Dendritic cell treated with granulocyte-macrophage colony-stimulating factor and Interleukin-4, amounts not matched to agents 40 ng/mL and 50 ng/mL, for 4 days (primary cell): ENCODE data around the gene MSI2.

Experiments
- H3K27ac Mint-ChIP-seq: one replicate; pipeline ENCODE4 v1.8.0; 2022; ENCODE audit warnings: mild to moderate bottlenecking, mixed read lengths
- H3K27me3 Mint-ChIP-seq: one replicate; pipeline ENCODE4 v1.8.0; 2022; ENCODE audit warnings: mild to moderate bottlenecking, mixed read lengths
- H3K36me3 Mint-ChIP-seq: one replicate; pipeline ENCODE4 v1.8.0; 2022; ENCODE audit warnings: low read depth, mixed read lengths
- H3K4me1 Mint-ChIP-seq: one replicate; pipeline ENCODE4 v1.8.0; 2022; ENCODE audit warnings: low read depth, mixed read lengths
- H3K4me3 Mint-ChIP-seq: one replicate; pipeline ENCODE4 v1.8.0; 2022; ENCODE audit warnings: mild to moderate bottlenecking, moderate library complexity, mixed read lengths
- H3K9me3 Mint-ChIP-seq: one replicate; pipeline ENCODE4 v1.8.0; 2022; ENCODE audit warnings: mixed read lengths
- intact Hi-C: fragments of 100-400 bp; cut with micrococcal nuclease; formaldehyde crosslinking; loops from one replicate; pipeline ENCODE4 v1.15.0; 2022

MSI2 gene

DNA sequence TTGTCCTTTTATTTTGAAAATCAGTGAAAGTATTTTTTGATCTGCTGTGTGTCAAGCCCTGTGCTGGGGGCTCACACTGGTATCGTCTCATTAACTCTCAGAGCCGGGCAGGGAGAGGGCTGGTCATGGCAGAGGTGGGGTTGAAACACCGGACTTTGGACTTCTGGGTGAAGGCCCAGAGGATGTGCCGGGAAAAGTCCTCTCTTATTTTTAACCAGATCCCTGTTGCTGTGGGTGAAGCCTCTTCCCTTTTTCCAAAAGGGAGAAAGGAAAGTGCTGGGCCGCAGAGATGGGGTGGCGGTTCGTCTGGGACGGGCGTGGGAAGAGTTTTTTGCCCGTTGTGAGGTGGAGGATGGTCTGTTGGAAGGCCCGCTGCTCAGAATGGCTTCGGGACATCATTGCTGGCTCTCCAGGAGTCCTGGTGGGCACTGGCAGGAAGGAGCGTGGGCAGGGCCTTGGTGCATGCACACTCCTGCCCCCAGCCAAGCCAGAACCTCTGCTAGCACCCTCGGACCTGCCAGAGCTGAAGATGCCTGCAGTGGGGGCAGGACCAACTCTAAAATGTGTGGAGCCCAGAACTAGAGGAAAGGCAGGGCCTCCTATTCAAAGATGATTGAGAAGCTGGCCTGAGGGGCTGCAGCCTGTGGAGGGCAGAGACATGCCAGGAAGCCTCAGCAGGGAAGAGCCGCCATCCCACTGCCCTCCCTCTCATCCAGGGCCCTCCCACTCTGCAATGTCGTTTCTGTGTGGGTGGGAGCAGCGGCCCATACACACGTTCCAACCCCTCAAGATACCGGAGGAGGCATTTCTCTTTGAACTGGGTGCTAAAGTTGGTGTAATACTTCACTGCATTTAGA is 275.6 kb downstream of the MSI2 start:
- intact Hi-C loops, result no loop called here
- no peaks in the 10 kb centered on the region for H3K4me1 Mint-ChIP-seq
- H3K27ac Mint-ChIP-seq, result no peak overlapping the region

DNA sequence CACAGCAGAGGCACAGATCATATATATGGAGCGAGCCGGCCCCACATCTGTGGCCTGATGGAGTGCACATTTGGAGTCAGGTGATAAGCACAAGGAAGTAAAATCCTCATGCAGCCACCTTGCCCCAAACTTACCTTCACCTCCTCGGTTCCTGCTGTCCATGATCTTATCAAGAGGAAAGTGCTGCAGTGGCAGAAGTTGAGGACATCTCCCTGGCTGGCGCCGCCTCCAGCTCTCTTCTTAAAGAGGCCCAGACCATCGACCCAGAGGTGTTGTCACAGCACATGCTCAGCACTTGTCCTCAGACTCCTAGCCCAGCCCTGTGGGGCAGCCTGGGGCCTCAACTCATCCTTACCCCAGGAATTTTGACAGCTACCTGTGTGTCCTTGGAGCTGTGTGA is 276.2 kb downstream of the MSI2 start:
- Mint-ChIP-seq H3K27ac (no peak overlapping the region), H3K36me3 (no peaks in the 10 kb centered on the region), H3K27me3 (no peaks in the 10 kb centered on the region), H3K9me3 (no peaks in the 10 kb centered on the region), H3K4me1 (peaks cover 4% of the 10 kb centered on the region), H3K4me3 (no peak overlapping the region)
- intact Hi-C loops, result no loop called here

More for the DNA sequence above, 275.6 kb downstream of the MSI2 start:
- Mint-ChIP-seq H3K4me3 (no peak overlapping the region), H3K27me3 (no peaks in the 10 kb centered on the region), H3K36me3 (no peaks in the 10 kb centered on the region), H3K9me3 (no peaks in the 10 kb centered on the region)

DNA sequence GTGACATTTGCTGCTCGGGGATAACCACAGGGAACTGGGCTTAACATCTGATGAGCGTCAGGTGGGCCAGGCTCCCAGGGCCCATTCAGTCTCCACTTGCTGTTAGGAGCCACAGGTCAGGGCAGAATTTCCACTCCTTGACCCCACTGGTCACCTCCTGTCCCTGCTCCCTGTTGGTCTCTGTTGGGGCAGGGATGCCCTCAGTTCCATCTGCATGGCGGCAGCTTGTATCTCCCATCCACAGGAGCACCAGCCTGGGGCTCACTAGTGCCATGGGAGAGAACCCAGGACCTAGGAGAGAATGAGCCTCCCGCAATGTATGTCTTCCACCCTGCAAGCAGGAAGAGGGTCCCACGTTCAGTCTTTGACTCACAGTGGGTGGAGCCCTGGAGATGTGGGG is 276.6 kb downstream of the MSI2 start:
- intact Hi-C loops, result no loop called here
- Mint-ChIP-seq H3K27ac (no peak overlapping the region), H3K9me3 (no peaks in the 10 kb centered on the region), H3K27me3 (no peaks in the 10 kb centered on the region), H3K4me3 (no peak overlapping the region), H3K4me1 (peaks cover 8% of the 10 kb centered on the region), H3K36me3 (no peaks in the 10 kb centered on the region)

DNA sequence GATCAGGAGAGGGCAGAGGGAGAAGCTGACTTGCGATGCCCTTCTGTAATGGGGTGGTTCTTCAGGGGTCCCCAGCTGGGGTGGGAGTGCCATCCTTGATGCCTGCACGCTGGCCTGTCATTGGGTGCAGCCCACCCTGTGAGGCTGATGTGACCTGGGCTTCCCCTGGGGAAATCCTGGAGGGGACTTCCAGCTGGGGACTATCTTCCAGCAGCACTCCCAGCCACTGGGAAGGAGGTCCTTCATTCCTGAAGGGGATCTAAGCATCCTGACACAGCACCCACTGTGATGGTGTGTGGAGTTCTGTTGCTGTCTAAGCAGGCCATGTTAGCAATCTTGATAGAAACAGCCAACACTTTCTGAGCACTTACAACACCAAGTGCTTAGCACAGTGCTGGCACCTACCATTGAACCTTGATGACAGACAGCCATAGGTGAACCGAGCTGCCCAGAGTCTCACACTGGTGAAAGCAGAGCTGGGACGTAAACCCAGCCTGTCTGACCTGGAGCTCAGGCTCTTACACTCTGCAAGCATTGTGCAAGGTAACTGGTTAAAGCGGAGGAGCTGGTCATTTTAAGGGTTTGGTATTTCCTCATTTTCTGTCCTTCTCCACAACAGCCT is 277.5 kb downstream of the MSI2 start:
- Mint-ChIP-seq H3K27me3 (no peaks in the 10 kb centered on the region), H3K4me3 (no peak overlapping the region), H3K36me3 (no peaks in the 10 kb centered on the region), H3K9me3 (no peaks in the 10 kb centered on the region), H3K4me1 (peaks cover 8% of the 10 kb centered on the region), H3K27ac (no peak overlapping the region)
- intact Hi-C loops, result no loop called here

DNA sequence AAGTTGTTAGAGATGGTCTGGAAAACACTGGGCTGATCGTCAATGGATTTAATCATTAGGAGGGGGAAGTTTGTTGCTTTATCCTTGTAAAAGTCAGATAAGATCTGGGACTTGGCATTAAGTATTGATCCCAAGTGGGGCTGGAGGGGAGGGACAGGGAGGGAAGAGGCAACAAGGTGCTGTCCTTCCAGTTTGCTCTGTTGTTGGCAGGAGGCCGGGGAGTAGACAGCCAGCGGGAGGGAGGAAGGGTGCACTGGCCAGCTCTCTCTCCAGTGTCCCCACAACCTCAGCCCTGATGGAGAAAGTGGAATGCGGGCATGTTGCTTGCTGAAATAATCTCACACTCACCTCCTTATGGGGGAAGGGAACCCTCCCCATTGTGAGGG is 278.5 kb downstream of the MSI2 start:
- H3K27ac Mint-ChIP-seq, result no peak overlapping the region
- peaks cover 8% of the 10 kb centered on the region for H3K4me1 Mint-ChIP-seq
- H3K27me3 Mint-ChIP-seq, result no peaks in the 10 kb centered on the region
- H3K4me3 Mint-ChIP-seq, result no peak overlapping the region
- H3K36me3 Mint-ChIP-seq, result no peaks in the 10 kb centered on the region
- intact Hi-C loops, result no loop called here
- no peaks in the 10 kb centered on the region for H3K9me3 Mint-ChIP-seq

DNA sequence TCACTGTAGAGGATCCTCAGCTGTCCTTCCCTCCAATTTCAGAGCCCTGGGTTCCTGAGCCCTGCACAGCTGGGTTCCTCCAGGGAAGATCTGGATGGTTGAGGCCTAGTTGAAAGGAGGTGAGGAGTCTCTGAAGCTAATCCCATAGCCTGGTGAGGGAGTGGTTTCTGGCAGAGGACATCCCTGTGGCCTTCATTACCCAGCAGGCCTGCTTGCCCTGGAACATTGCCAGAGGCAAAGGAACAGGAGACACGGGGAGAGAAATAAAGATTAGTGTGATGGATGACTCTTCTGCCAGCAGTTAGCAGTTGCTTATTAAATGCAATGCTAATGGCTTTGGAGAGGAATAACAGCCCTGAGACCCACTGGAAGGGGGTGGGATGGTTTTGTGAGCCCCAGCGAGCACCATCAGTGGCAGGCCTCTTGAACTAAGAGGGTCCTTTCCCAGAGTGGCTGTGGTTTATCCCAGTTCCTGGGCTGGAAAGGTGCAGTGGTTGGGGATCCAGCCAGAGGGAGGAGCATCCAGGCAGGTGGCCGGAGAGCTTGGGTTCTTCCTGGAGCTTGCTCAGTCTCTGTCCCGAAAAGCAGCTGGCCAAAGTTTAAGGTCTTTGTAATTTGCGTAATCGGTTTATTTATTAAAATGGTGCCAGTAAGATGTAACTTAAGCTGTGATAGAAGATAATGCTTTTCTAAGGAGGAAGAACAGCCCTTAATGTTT is 279.1 kb downstream of the MSI2 start:
- H3K9me3 Mint-ChIP-seq, result no peaks in the 10 kb centered on the region
- H3K27ac Mint-ChIP-seq, result no peak overlapping the region
- intact Hi-C loops, result no loop called here
- no peaks in the 10 kb centered on the region for H3K27me3 Mint-ChIP-seq
- peaks cover 8% of the 10 kb centered on the region for H3K4me1 Mint-ChIP-seq
- H3K4me3 Mint-ChIP-seq, result no peak overlapping the region
- H3K36me3 Mint-ChIP-seq, result no peaks in the 10 kb centered on the region

DNA sequence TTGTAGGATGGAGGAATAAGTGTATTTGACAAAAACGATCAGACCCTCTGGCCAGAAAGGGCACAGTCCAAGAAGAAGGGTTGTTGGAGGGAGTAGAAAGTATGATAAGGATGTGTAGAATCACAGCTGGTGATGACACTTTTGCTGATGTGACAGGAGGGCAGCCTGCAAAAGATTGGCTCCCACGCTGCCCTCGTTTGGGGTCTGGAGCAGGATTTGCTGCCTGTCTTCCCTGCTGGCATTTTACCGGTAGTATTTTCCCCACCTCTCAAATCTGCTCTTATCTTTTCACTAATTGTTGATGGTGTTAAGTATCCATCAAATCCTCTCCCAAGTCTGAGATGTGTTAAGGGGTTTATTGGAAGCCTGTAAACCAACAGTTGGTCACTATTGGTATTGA is 280.0 kb downstream of the MSI2 start:
- Mint-ChIP-seq H3K27ac (no peak overlapping the region), H3K9me3 (no peaks in the 10 kb centered on the region), H3K4me3 (no peak overlapping the region), H3K4me1 (peaks cover 8% of the 10 kb centered on the region), H3K36me3 (no peaks in the 10 kb centered on the region), H3K27me3 (no peaks in the 10 kb centered on the region)
- intact Hi-C loops, result no loop called here

DNA sequence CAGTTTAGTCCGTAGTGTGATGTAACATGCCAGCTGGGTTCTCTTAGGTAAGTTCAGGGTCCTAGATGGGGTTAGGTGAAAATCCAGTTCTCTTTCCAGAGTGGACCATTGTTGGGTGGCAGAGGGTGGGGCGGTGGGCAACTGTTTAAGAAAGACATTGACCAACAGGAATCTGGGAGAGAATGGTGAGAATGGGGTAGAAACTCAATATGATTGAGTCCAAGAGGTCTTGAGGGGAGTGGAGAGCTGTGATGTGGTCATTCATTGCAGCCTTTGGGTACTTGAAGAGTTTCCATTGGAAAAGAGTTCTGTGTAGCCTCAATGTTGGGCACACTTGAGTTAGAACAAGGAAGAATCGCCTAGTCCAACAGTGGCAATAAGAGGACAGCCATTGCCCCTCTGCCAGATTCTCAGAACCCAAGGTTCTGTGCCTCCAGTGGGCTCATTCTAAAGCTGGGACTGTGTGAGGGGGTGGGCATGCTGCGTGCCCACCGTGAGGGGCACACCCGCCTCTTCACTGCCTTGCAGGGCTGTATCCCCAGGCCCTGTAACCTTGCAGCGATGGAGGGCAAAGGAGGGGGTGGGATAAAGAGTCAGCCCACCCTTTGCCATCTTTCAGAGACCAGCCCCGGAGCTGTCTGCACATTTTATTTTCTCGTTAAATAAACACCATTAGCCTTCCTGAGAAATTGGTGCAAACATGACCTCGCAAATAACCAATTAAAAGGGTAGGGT is 280.6 kb downstream of the MSI2 start:
- Mint-ChIP-seq H3K4me1 (peaks cover 14% of the 10 kb centered on the region), H3K27me3 (no peaks in the 10 kb centered on the region), H3K9me3 (no peaks in the 10 kb centered on the region), H3K36me3 (no peaks in the 10 kb centered on the region), H3K4me3 (peak overlapping the region; percentile 37), H3K27ac (no peak overlapping the region)
- intact Hi-C loops, result no loop called here

DNA sequence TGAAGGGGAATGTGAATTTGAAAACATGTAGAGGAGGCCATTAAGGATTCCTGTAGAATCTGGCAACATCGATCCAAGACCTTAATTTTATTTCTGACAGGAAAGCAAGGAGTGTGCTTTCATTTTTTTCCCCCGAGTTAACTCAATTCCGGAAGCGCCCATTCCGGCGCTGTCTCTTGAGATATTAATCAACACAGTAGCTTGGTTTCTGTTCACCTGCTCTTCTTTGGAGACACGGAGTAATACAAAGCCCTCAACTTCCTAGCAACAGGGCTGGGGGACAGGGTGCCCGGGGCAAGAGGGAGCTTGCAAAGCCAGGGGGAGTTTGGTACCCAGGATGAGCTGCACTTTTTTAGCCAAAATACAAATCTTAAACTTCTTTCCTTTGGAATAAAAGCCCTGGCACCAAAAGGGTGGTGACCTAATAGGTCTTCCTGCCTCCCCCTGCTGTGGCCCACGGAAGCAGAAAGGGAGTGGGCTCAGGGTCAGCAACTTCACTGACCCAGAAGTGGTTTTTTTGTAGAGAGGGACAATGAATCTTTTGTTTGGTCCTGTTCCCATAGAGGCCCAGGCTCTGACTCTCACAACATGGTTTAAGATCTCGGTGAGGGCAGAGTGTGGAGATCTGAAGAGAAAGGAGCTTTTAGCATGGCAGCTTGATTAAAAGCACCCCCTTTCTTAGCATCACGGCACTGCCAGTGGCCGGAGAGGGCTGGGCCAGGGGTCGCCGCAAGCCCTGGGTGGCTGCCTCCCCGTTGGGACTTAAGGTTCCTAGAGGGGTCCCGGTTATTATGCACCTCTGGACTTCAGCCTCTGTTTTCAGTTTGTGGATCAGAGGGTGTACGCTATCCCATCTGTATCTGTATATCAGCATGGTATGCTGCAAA is 281.4 kb downstream of the MSI2 start:
- H3K27ac Mint-ChIP-seq, result no peak overlapping the region
- H3K9me3 Mint-ChIP-seq, result no peaks in the 10 kb centered on the region

DNA sequence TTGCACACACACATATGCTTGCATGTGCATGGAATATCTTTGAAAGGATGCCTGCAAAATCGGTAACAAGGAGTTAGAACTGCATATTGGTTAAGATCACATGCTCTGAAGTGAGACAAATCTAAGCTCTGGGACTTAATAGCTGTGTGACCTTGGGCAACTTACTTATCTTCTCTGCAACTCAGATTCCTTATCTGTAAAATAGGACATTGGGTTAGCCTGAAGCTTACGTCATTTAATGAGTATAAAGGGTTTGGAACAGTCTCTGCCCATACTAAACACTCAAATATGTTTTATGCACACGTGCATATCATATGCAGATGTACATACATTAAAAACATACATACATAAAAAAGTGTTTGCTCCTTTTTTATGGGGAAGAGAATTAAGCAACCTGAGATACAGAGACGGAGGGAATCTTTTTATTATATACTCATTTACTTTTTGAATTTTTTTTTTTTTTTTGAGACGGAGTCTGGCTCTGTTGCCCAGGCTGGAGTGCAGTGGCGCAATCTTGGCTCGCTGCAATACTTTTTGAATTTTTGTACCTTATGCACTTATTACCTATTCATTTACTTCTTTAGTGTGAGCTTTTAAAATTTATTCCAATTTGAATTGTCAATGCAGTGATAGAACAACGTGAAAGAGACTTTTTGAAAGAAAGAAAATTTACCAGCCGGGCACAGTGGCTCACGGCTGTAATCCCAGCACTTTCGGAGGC is 282.6 kb downstream of the MSI2 start:
- intact Hi-C loops, result no loop called here
- no peaks in the 10 kb centered on the region for H3K27me3 Mint-ChIP-seq
- H3K27ac Mint-ChIP-seq, result no peak overlapping the region
- no peak overlapping the region for H3K4me3 Mint-ChIP-seq
- H3K4me1 Mint-ChIP-seq, result peaks cover 16% of the 10 kb centered on the region
- H3K9me3 Mint-ChIP-seq, result no peaks in the 10 kb centered on the region
- no peaks in the 10 kb centered on the region for H3K36me3 Mint-ChIP-seq

More for the DNA sequence above, 281.4 kb downstream of the MSI2 start:
- H3K36me3 Mint-ChIP-seq, result no peaks in the 10 kb centered on the region
- H3K27me3 Mint-ChIP-seq, result no peaks in the 10 kb centered on the region
- H3K4me1 Mint-ChIP-seq, result peaks cover 16% of the 10 kb centered on the region
- intact Hi-C loops, result no loop called here
- H3K4me3 Mint-ChIP-seq, result peak overlapping the region; percentile 37

DNA sequence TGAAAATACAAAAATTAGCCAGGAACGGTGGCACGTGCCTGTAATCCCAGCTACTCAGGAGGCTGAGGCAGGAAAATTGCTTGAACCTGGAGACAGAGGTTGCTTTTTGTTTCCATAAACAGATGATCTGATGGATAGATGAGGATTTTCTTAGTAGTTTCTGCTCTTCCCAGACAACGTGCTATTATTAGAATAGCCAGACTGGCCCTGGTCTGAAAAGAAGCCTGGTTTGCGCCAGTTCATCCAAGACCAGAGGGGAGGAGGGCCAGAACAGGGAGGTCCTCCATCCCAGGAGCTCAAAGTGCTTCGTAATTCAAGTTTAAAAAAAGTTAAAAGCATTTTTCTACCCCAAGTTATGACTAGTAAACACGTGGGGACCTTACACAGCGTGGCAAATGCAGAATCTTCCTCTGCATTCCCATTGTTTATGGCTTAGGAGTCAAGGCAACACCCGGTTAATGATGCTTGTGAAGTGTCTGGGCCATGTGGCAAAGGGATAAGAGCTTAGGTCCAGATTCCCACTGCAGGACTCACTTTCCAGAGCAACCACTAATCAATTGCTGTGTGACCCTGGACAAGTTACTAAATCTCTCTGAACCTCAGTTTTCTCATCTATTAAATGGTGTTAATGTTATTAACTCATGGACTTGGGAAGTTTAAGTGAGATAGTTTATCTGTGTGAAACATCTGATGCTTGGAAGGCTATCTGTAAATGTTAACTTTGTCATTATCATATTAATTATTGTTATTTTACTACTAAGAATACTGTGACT is 283.4 kb downstream of the MSI2 start:
- Mint-ChIP-seq H3K9me3 (no peaks in the 10 kb centered on the region), H3K27me3 (no peaks in the 10 kb centered on the region), H3K36me3 (no peaks in the 10 kb centered on the region), H3K27ac (no peak overlapping the region), H3K4me1 (peaks cover 16% of the 10 kb centered on the region), H3K4me3 (no peak overlapping the region)
- intact Hi-C loops, result no loop called here

DNA sequence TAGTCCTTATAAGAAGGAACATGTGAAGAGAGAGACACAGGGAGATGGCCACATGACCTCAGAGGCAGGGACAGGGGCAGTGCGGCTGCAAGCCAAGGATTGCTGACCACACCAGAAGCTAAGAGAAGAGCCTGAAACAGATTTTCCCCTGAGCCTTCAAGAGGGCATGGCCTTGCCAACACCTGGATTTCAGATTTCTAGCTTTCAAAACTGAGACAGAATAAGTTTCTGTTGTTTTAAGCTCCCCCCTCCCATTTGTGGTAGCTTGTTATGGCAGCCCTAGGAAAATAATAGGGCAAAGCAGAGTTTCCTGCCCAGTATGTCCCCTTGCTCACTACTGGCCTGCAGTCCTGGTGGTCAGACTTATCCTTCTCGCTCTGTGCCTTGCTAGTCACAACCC is 284.3 kb downstream of the MSI2 start:
- intact Hi-C loops, result no loop called here
- no peaks in the 10 kb centered on the region for H3K9me3 Mint-ChIP-seq
- H3K4me3 Mint-ChIP-seq, result no peak overlapping the region
- H3K4me1 Mint-ChIP-seq, result peaks cover 16% of the 10 kb centered on the region
- H3K27me3 Mint-ChIP-seq, result no peaks in the 10 kb centered on the region
- no peaks in the 10 kb centered on the region for H3K36me3 Mint-ChIP-seq
- H3K27ac Mint-ChIP-seq, result no peak overlapping the region
